Eye (tissue), 1 donor: Measurements from ENCODE around the gene GTF3C6.
A peak's percentile ranks its signal among the peaks of the same experiment; 100 is the strongest.
"Not testable (repeated sequence)": the region's sequence is repeated elsewhere in the genome, so short reads cannot be mapped to it uniquely, and the experiment has no call there.

ENCODE experiments used
- DNase-seq: peaks from one replicate; pipeline ENCODE4 v3.0.0-alpha.2; 2015

The GTF3C6 gene

DNA sequence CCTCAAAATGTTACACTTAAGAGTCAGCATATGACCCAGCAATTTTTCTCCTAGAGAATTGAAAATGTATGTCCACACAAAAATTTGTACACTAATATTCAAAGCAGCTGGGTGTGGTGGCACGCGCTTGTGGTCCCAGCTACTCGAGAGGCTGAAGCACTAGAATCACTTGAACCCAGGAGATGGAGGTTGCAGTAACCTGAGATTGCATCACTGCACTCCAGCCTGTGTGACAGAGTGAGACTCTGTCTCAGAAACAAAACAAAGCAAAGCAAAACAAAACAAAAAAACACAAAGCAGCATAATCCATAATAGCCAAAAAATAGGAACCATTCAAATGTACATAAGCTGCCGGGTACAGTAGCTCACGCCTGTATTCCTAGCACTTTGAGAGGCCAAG is 21.7 kb downstream of the GTF3C6 start:
- DNase-seq, result no peak

DNA sequence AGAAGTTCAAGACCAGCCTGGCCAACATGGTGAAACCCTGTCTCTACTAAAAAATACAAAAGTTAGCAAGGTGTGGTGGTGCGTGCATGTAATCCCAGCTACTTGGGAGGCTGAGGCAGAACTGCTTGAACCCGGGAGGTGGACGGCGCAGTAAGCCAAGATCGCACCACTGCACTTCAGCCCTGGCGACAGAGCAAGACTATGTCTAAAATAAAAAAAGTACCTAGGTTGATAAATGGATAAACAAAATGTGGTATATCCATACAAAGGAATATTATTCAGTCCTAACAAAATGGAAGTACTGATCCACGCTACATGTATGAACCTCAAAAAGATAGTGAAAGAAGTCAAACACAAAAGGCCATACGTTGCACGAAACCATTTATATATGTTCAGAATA is 22.1 kb downstream of the GTF3C6 start:
- no peak for DNase-seq

DNA sequence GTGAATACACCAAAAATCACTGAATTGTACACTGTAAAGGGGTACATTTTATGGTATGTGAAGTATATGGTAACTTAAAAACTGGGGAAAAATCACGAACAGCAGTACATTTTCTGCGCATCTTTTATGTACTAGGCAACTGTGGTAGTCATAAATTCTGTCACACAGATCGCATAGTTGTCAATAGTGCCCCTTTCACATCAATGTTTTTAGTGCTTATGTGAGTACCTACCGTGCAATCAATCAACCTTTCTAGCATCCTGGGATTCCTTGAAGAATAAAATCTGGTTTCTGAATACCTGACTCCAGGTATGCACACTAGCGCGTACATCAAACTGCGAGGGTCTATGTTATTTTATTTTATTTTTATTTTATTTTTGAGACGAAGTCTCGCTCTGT is 22.7 kb downstream of the GTF3C6 start:
- peak; percentile 30 for DNase-seq

DNA sequence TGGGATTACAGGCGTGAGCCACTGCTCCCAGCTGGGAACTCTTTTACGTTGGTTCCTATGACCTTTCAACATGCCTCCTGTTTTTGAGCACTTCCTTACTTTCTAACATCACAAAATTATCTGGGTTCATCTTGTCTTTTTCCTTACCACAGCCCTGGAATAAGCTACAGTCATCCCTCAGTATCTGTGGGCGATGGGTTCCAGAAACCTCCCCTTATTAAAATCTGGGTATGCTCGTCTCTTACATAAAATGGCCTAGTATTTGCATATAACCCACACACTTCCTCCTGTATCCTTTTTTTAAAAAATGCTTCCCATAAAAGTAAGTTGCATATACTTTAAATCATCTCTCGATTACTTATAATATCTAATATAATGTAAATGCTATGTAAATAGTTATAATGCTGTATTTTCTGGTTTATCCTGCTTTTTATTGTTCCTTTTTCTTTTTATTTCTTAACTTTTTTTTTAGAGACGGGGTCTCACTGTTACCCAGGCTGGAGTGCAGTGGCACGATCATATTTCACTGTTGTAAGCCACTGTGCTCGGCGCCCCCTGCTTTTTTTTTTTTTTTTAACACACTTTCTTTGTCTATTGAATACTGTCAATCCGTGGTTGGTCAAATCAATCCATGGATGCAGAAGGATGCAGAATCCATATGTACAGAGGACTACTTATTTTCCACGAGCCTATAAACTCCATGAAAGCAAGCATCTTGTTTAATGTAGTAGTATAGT is 32.5 kb downstream of the GTF3C6 start:
- DNase-seq, result no peak

DNA sequence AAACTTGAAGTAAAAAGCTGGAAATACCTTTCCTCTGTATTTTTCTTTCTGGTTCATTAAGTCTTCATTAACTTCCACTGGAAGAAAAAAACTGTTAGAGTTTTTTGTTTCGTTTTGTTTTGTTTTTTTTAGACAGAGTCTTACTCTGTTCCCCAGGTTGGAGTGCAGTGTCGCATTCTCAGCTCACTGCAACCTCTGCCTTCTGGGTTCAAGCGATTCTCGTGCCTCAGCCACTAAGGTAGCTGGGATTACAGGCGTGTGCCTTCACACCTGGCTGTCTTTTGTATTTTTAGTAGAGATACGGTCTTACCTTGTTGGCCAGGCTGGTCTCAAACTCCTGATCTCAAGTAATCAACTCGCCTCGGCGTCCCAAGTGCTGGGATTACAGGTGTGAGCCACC is 38.2 kb downstream of the GTF3C6 start:
- DNase-seq, result no peak

GRCh38 chr6:110999634-111000270 is 41.2 kb downstream of the GTF3C6 start:
- peak; percentile 48 for DNase-seq

GRCh38 chr6:111002350-111002749 is 43.8 kb downstream of the GTF3C6 start:
- no peak for DNase-seq

DNA sequence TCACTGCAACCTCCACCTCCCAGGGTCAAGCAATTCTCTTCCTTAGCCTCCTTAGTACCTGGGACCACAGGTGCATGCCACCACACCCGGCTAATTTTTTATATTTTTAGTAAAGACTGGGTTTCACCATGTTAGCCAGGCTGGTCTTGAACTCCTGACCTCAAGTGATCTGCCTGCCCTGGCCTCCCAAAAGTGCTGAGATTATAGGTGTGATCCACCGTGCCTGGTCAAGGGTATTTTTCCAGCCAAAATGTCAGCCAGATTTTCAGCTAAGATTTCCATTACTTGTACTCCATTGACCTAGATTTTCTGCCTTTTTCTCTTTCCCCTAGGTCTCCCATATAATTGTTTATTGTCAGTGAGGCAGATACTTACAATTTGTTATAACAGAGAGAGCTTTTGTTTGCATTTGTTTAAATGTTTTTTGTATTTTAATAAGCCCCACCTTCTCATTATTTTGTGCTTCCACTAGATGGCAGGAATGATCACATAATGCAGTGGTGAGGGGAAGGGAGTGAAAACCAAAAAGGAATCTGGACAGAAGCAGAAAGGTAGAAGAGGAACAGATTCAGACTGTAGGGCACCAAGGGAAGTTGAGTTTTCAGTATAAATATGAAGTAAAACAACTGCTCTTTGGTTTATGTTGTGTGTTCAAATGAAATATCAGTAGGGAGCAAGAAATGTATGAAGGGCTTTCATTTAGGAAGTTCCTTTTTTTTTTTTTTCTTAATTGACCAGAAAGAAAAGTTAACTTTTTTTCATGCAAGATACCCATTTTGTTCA is 53.0 kb downstream of the GTF3C6 start:
- DNase-seq, result peak; percentile 79

DNA sequence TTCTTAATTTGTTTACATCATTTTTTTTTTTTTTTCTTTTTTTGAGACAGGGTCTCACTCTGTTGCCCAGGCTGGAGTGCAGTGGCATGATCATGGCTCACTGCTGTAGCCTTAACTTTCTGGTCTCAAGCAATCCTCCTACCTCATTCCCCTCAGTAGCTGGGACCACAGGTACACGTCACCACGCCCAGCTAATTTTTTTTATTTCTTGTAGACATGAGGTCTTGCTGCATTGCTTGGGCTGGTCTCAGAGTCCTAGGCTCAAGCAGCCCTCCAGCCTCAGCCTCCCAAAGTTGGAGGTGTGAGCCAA is 53.6 kb downstream of the GTF3C6 start:
- DNase-seq, result no peak

GRCh38 chr6:111012520-111012919 is 54.0 kb downstream of the GTF3C6 start:
- not testable (repeated sequence) for DNase-seq

DNA sequence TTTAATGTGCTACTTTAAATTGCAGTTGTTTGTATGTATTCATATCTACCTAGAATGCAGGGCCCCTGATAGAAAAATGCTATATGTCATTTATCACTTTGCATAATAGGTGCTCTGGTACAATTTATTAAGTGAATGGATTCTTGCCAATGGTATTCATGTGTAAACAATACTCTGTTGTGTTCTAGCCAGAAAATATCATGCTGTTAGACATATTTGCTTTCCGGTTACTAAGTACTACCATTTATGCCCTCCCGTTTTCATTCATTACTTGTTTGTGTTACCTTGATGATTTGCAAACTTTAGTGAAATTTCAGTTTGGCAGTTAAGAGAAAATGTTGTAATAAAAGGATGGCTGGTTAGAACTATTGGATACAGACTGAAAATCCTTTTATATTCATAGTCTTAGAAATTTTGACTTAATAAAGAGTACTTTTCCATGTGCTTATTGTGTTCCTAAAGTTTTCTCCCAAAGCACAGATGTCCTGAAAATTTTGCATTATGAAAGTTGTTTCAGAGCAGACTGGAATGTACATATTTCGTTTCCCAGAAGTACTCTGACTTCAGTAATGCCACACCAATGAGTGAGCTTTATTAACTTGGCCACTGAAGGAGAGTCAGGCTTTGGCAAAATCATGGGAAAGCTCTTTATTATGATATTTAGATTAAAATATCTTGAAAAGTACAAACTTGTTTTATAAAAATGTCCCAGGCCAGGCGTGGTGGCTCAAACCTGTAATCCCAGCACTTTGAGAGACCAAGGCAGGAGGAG is 54.8 kb downstream of the GTF3C6 start:
- DNase-seq, result no peak

- DNase-seq, result peak; percentile 6
Measured at GRCh38 chr6:111015389-111016124, 57.1 kb downstream of the GTF3C6 start.

DNA sequence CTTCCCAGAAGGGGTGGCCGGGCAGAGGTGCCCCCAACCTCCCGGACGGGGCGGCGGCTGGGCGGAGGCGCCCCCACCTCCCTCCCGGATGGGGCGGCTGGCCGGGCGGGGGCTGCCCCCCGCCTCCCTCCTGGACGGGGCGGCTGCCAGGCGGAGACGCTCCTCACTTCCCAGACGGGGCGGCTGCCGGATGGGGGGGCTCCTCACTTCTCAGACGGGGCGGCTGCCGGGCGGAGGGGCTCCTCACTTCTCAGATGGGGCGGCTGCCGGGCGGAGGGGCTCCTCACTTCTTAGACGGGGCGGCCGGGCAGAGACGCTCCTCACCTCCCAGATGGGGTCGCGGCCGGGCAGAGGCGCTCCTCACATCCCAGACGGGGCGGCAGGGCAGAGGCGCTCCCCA is 58.7 kb downstream of the GTF3C6 start:
- DNase-seq, result not testable (repeated sequence)
